Lower leg skin (tissue), 3 donors: ENCODE measurements around the gene ZNF180.

Experiments used
- POLR2A ChIP-seq, 2 donors: fragments of 450-650 bp; IDR thresholded peaks; one replicate each; pipeline ENCODE4 v1.6.1; 2016 to 2017; ENCODE audit warnings: antibody characterized with exemption in 2 of 2, mild to moderate bottlenecking in 1 of 2, moderate library complexity in 1 of 2
- TF ChIP-seq, protein P1 (sequence below), 3 donors: fragments of 450-650 bp; IDR thresholded peaks; one replicate each; pipeline ENCODE4 v1.5.1; 2016; ENCODE audit warnings: antibody characterized with exemption in 3 of 3, mild to moderate bottlenecking in 3 of 3, moderate library complexity in 2 of 3

DNA sequence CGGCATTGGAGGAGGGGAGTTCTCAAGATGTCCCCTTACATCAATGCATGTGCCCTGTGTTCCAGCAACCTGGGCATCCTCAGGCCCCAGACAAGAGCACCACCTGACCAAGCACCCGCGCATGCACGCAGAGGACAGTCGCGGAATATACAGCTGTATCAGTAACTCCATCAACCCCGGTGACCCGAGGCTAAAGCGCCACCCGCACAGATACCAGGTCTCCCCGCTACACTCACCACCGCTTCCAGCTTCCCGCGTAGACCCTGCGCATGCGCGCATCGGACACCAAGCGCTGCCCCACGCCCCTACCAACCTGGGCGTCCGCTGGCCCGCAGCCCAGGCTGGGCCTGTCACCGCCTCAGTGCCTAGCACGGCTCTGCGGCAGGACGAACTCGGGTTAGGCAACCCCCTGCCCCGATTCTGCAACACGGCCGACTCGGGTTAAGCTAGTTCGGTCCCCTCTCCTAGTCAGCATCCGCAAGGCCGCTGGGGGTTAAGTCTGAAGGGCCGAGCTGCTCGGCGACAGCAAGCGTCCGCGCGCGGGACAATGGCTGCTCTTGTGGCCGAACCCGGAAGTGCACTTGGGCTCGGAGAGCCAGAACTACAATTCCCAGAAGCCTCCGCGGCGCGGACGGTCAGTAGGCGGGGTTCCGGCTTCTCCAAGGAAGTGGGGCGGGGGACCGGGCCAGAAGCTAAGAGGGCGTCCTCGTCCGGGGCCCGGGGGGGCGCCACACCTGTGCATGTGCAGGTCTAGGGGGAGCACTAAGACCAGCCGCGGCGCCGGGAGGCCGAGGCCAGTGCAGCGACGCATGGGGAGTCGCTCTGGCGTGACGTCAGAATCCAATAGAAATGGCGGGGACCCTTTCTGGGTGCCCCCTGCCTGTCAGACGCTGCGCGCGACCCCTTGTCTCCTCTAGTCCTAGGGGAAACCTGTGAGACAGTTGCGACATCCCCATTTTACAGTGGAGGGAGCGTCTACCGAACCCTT lies at the start of gene ZNF180:
- TF ChIP-seq POLR2A (IDR thresholded peaks at IDR 0.05) = no peak
- TF ChIP-seq, protein P1, sequence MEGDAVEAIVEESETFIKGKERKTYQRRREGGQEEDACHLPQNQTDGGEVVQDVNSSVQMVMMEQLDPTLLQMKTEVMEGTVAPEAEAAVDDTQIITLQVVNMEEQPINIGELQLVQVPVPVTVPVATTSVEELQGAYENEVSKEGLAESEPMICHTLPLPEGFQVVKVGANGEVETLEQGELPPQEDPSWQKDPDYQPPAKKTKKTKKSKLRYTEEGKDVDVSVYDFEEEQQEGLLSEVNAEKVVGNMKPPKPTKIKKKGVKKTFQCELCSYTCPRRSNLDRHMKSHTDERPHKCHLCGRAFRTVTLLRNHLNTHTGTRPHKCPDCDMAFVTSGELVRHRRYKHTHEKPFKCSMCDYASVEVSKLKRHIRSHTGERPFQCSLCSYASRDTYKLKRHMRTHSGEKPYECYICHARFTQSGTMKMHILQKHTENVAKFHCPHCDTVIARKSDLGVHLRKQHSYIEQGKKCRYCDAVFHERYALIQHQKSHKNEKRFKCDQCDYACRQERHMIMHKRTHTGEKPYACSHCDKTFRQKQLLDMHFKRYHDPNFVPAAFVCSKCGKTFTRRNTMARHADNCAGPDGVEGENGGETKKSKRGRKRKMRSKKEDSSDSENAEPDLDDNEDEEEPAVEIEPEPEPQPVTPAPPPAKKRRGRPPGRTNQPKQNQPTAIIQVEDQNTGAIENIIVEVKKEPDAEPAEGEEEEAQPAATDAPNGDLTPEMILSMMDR (IDR thresholded peaks at IDR 0.05) = peak in 1 of 3 donors; percentile 74
